A673 (cell line): ENCODE measurements around the gene CADPS2.

Experiments
- CTCF ChIP-seq: fragments of 300-800, 200-600 bp; sonication (generic); conservative IDR thresholded peaks from 2 replicates; pipeline ENCODE4 v1.5.1; 2017; ENCODE audit warnings: low read depth, mild to moderate bottlenecking, antibody characterized with exemption, low read length, moderate library complexity, mixed read lengths
- EZH2 ChIP-seq: fragments of 200-600 bp; sonication (generic); IDR thresholded peaks from 2 replicates; pipeline ENCODE4 v1.6.1; 2017; ENCODE audit warnings: borderline replicate concordance, low read depth, mild to moderate bottlenecking, mixed read lengths, antibody characterized with exemption, low read length; ENCODE audit not compliant: poor library complexity, severe bottlenecking

GRCh38 chr7:122412883-122413282 is 473.4 kb downstream of the CADPS2 start:
- TF ChIP-seq CTCF (no peak), EZH2 (no peak)
